ENCODE data around the gene BAZ2B. TPM values are rescaled to one million over a fixed set of nuclear protein-coding genes. Genes with fewer than 3 reads are reported as not detected.

BAZ2B gene
- total and polyA plus RNA-seq, 2 experiments from 2014 or later: 51.7 to 62.9 TPM

DNA sequence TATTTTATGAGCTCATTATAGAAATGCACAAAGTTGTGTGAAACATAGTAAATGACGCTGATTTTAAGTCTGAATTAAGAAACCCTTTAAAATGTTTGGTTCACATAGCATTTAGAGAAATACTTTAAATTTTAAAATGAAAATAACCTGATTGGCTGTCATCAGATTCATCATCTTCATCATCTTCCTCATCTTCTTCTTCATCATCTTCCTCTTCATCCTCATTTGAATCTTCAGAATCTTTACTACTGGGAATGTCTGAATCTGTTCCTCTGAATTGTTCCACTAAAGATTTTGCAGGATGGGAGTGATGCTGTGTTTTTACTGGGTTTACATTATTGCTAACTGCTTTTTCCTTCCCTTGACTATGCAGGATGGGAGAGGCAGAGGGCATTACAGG, 183.7 kb downstream of the BAZ2B start:
- no peak overlapping the region for H2AFZ ChIP-seq
- H3K36me3 ChIP-seq (ENCODE audit: insufficient read depth): peaks cover 9% of the 10 kb centered on the region; the same call in 1 of the 2 replicates
- DNase-seq (ENCODE audit: low spot score): no peak
- H3K4me1 ChIP-seq (ENCODE audit: insufficient read depth): no peaks in the 10 kb centered on the region
- no peaks in the 10 kb centered on the region for H3K27me3 Mint-ChIP-seq (ENCODE audit: insufficient read depth, low read depth, poor library complexity)
- no peak for ATAC-seq
- no peak overlapping the region for H3K4me3 Mint-ChIP-seq
- H3F3A ChIP-seq (replicated peaks; ENCODE audit: low read depth): no peaks in the 10 kb centered on the region
- H3K36me3 Mint-ChIP-seq (ENCODE audit: low read depth): peaks cover 19% of the 10 kb centered on the region; the same call in 2 of the 3 replicates
- H3K9me3 Mint-ChIP-seq: no peaks in the 10 kb centered on the region
- H3K9me2 ChIP-seq (ENCODE audit: insufficient read depth): no peaks in the 10 kb centered on the region
- no peak overlapping the region for H3K4me3 ChIP-seq
- no peaks in the 10 kb centered on the region for H3K27me3 ChIP-seq (ENCODE audit: insufficient read depth)
- no peaks in the 10 kb centered on the region for H3K4me1 Mint-ChIP-seq
- no peaks in the 10 kb centered on the region for H4K20me1 ChIP-seq (replicated peaks; ENCODE audit: insufficient read depth)
- TF ChIP-seq JUNB (IDR thresholded peaks at IDR 0.05; ENCODE audit: unreplicated experiment): no peak
- TF ChIP-seq ZNF331 (CRISPR knock-in tag; IDR thresholded peaks at IDR 0.05; ENCODE audit: low read depth): no peak
- no peak for TF ChIP-seq EZH2phosphoT487 (IDR thresholded peaks at IDR 0.05; ENCODE audit: unreplicated experiment)
- TF ChIP-seq STAT1 (IDR thresholded peaks at IDR 0.05; ENCODE audit: unreplicated experiment): no peak
- no peak for TF ChIP-seq NANOG (IDR thresholded peaks at IDR 0.05; ENCODE audit: borderline replicate concordance)
- TF ChIP-seq, protein P1, sequence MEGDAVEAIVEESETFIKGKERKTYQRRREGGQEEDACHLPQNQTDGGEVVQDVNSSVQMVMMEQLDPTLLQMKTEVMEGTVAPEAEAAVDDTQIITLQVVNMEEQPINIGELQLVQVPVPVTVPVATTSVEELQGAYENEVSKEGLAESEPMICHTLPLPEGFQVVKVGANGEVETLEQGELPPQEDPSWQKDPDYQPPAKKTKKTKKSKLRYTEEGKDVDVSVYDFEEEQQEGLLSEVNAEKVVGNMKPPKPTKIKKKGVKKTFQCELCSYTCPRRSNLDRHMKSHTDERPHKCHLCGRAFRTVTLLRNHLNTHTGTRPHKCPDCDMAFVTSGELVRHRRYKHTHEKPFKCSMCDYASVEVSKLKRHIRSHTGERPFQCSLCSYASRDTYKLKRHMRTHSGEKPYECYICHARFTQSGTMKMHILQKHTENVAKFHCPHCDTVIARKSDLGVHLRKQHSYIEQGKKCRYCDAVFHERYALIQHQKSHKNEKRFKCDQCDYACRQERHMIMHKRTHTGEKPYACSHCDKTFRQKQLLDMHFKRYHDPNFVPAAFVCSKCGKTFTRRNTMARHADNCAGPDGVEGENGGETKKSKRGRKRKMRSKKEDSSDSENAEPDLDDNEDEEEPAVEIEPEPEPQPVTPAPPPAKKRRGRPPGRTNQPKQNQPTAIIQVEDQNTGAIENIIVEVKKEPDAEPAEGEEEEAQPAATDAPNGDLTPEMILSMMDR (conservative IDR thresholded peaks at IDR 0.05; ENCODE audit: low read depth in 2 of 2): no peak
- no peak for TF ChIP-seq ZNF114 (CRISPR knock-in tag; IDR thresholded peaks at IDR 0.05)
- TF ChIP-seq POLR2AphosphoS5 (IDR thresholded peaks at IDR 0.05; ENCODE audit: low read depth): no peak
- TF ChIP-seq, protein P2, sequence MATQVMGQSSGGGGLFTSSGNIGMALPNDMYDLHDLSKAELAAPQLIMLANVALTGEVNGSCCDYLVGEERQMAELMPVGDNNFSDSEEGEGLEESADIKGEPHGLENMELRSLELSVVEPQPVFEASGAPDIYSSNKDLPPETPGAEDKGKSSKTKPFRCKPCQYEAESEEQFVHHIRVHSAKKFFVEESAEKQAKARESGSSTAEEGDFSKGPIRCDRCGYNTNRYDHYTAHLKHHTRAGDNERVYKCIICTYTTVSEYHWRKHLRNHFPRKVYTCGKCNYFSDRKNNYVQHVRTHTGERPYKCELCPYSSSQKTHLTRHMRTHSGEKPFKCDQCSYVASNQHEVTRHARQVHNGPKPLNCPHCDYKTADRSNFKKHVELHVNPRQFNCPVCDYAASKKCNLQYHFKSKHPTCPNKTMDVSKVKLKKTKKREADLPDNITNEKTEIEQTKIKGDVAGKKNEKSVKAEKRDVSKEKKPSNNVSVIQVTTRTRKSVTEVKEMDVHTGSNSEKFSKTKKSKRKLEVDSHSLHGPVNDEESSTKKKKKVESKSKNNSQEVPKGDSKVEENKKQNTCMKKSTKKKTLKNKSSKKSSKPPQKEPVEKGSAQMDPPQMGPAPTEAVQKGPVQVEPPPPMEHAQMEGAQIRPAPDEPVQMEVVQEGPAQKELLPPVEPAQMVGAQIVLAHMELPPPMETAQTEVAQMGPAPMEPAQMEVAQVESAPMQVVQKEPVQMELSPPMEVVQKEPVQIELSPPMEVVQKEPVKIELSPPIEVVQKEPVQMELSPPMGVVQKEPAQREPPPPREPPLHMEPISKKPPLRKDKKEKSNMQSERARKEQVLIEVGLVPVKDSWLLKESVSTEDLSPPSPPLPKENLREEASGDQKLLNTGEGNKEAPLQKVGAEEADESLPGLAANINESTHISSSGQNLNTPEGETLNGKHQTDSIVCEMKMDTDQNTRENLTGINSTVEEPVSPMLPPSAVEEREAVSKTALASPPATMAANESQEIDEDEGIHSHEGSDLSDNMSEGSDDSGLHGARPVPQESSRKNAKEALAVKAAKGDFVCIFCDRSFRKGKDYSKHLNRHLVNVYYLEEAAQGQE (IDR thresholded peaks at IDR 0.05; ENCODE audit: unreplicated experiment): no peak
- TF ChIP-seq, protein P3, sequence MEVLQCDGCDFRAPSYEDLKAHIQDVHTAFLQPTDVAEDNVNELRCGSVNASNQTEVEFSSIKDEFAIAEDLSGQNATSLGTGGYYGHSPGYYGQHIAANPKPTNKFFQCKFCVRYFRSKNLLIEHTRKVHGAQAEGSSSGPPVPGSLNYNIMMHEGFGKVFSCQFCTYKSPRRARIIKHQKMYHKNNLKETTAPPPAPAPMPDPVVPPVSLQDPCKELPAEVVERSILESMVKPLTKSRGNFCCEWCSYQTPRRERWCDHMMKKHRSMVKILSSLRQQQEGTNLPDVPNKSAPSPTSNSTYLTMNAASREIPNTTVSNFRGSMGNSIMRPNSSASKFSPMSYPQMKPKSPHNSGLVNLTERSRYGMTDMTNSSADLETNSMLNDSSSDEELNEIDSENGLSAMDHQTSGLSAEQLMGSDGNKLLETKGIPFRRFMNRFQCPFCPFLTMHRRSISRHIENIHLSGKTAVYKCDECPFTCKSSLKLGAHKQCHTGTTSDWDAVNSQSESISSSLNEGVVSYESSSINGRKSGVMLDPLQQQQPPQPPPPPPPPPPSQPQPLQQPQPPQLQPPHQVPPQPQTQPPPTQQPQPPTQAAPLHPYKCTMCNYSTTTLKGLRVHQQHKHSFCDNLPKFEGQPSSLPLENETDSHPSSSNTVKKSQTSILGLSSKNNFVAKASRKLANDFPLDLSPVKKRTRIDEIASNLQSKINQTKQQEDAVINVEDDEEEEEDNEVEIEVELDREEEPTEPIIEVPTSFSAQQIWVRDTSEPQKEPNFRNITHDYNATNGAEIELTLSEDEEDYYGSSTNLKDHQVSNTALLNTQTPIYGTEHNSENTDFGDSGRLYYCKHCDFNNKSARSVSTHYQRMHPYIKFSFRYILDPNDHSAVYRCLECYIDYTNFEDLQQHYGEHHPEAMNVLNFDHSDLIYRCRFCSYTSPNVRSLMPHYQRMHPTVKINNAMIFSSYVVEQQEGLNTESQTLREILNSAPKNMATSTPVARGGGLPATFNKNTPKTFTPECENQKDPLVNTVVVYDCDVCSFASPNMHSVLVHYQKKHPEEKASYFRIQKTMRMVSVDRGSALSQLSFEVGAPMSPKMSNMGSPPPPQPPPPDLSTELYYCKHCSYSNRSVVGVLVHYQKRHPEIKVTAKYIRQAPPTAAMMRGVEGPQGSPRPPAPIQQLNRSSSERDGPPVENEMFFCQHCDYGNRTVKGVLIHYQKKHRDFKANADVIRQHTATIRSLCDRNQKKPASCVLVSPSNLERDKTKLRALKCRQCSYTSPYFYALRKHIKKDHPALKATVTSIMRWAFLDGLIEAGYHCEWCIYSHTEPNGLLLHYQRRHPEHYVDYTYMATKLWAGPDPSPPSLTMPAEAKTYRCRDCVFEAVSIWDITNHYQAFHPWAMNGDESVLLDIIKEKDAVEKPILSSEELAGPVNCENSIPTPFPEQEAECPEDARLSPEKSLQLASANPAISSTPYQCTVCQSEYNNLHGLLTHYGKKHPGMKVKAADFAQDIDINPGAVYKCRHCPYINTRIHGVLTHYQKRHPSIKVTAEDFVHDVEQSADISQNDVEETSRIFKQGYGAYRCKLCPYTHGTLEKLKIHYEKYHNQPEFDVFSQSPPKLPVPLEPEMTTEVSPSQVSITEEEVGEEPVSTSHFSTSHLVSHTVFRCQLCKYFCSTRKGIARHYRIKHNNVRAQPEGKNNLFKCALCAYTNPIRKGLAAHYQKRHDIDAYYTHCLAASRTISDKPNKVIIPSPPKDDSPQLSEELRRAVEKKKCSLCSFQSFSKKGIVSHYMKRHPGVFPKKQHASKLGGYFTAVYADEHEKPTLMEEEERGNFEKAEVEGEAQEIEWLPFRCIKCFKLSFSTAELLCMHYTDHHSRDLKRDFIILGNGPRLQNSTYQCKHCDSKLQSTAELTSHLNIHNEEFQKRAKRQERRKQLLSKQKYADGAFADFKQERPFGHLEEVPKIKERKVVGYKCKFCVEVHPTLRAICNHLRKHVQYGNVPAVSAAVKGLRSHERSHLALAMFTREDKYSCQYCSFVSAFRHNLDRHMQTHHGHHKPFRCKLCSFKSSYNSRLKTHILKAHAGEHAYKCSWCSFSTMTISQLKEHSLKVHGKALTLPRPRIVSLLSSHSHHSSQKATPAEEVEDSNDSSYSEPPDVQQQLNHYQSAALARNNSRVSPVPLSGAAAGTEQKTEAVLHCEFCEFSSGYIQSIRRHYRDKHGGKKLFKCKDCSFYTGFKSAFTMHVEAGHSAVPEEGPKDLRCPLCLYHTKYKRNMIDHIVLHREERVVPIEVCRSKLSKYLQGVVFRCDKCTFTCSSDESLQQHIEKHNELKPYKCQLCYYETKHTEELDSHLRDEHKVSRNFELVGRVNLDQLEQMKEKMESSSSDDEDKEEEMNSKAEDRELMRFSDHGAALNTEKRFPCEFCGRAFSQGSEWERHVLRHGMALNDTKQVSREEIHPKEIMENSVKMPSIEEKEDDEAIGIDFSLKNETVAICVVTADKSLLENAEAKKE (CRISPR knock-in tag; IDR thresholded peaks at IDR 0.05): no peak
- no peak for TF ChIP-seq EZH2 (IDR thresholded peaks at IDR 0.05; ENCODE audit: low read depth, unreplicated experiment)
- no peak for TF ChIP-seq CREB1 (CRISPR knock-in tag; IDR thresholded peaks at IDR 0.05; ENCODE audit: low read depth)
- TF ChIP-seq, protein P4, sequence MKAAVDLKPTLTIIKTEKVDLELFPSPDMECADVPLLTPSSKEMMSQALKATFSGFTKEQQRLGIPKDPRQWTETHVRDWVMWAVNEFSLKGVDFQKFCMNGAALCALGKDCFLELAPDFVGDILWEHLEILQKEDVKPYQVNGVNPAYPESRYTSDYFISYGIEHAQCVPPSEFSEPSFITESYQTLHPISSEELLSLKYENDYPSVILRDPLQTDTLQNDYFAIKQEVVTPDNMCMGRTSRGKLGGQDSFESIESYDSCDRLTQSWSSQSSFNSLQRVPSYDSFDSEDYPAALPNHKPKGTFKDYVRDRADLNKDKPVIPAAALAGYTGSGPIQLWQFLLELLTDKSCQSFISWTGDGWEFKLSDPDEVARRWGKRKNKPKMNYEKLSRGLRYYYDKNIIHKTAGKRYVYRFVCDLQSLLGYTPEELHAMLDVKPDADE (IDR thresholded peaks at IDR 0.05): no peak
- H3K4me2 ChIP-seq: no peak overlapping the region
- no peak overlapping the region for H3K27ac ChIP-seq (ENCODE audit: low read depth)
- no peak overlapping the region for H3K27ac Mint-ChIP-seq
- H3K79me2 ChIP-seq (replicated peaks; ENCODE audit: insufficient read depth): no peaks in the 10 kb centered on the region

Measured in GM23338 (cell line).